GM12874 (cell line): ENCODE results near the gene AHSG.

Experiments used
- TF ChIP-seq, protein P1 (sequence below): IDR thresholded peaks from 2 replicates; pipeline ENCODE4 v1.5.1; 2011; ENCODE audit warnings: low read depth, mild to moderate bottlenecking, control low read depth, low read length, moderate library complexity; ENCODE audit not compliant: insufficient read depth

AHSG gene, protein sequence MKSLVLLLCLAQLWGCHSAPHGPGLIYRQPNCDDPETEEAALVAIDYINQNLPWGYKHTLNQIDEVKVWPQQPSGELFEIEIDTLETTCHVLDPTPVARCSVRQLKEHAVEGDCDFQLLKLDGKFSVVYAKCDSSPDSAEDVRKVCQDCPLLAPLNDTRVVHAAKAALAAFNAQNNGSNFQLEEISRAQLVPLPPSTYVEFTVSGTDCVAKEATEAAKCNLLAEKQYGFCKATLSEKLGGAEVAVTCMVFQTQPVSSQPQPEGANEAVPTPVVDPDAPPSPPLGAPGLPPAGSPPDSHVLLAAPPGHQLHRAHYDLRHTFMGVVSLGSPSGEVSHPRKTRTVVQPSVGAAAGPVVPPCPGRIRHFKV

DNA sequence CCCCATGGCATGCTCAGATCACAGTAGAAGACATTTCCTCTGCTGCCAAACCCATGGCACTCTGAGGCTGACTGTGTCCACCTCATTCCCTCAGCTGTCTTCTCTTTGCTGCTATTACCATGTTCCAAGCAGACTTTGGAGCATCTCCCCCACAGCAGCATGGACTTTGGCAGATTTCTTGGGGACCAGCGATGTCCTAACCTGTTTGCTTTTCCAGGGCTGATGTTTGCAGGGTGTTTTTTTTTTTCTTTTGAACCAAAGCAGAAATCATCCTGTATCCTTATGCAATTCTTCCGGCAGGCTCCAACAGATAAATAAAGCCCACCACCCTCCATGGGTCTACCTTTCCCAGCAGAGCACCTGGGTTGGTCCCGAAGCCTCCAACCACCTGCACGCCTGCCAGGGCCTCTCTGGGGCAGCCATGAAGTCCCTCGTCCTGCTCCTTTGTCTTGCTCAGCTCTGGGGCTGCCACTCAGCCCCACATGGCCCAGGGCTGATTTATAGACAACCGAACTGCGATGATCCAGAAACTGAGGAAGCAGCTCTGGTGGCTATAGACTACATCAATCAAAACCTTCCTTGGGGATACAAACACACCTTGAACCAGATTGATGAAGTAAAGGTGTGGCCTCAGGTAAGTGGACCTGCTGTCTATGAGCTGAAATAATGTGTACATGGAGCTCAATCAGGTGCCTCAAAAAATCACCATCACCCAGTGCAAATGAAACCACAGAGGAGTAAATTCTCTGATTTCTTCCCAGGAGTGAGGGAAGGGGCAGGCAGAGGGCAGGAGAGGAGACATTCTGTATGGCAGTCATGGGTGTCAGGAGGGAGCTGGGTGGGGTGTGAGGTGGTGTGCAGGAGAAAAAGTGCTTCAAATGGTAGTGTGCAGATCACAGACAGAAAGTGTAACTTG lies at the start of gene AHSG:
AHSG (plus strand) TSS at position 340 of the 916 bp plus-strand sequence; CDS start at position 422, 82 bp downstream.
- TF ChIP-seq, protein P1, sequence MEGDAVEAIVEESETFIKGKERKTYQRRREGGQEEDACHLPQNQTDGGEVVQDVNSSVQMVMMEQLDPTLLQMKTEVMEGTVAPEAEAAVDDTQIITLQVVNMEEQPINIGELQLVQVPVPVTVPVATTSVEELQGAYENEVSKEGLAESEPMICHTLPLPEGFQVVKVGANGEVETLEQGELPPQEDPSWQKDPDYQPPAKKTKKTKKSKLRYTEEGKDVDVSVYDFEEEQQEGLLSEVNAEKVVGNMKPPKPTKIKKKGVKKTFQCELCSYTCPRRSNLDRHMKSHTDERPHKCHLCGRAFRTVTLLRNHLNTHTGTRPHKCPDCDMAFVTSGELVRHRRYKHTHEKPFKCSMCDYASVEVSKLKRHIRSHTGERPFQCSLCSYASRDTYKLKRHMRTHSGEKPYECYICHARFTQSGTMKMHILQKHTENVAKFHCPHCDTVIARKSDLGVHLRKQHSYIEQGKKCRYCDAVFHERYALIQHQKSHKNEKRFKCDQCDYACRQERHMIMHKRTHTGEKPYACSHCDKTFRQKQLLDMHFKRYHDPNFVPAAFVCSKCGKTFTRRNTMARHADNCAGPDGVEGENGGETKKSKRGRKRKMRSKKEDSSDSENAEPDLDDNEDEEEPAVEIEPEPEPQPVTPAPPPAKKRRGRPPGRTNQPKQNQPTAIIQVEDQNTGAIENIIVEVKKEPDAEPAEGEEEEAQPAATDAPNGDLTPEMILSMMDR: no peak

DNA sequence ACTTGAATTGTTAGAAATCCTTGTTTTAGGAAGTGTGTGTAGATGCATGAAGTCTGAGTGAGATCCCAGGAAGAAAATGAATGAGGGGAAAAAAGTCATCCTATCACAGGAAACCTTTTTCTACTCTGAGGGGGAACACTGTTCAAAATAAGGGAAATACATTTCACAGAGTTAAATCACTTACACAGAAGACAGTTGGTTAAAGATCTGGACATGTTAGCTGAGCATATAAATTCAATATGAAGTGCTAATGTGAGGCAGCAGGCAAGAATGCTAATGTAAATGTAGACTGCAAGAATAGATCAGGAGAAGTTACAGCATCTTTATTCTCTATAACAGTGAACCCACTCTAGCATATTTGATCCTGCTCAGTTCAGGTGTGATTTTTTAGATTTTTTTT lies 48.3 kb upstream of the AHSG start:
- TF ChIP-seq, protein P1: no peak

DNA sequence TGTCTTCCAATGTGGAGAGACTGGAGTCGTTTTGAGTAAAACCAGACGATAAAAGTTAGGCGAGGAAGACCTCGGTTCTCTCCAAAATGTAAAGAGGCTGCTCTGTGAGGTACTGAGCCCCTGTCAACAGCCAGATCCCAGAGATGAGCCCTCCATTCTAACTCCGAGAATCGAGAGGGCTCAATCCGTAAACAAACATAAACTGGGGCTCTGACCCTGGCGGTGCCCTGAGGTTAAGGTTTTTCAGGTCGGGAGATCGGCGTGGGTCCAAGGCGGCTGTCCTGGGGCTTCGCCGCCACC lies 46.1 kb upstream of the AHSG start:
- TF ChIP-seq, protein P1: no peak

DNA sequence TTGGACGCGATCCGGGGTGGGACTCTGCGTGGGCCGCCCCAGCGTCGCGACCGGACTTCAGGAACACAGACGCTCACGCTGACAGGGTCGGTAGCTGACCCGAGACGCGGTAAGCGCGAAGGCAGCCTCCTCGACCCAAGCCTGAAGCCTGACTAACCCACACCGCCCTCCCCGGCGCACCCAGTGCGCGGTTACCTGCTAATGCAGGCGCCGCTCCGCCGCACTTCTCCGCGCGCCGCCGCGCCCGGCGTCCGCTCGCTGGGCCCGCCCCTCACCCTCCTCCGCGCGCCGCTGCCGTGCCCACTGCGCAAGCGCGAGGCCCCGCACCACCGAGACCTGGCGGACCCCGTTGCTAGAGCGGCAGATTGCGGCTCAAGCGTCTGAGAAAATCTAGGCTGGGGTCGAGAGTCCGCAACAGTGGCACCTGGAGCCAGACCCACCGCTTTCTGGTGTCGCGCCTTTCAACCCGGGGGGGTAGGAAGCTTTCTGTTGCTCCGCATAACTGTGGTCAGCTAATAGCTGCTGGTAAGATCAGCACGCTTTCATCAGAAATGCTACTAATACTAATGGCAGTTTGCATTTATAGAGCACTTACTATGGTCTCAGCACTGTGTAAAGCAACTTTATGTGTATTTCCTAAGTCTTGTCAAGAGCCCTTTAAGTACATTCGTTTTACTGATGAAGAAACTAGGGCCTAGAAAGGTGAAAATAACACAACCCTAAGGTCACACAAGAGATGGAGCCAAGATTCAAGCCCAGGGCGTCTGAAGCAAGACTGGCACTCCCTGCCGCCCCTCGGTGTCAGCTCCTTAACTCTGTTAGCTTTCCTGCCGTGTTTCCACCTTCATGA lies 45.6 kb upstream of the AHSG start, which contains the start of gene TBCCD1:
TBCCD1 (minus strand) TSS at position 268 of the 850 bp plus-strand sequence. CDS start 3,010 bp downstream, outside the sequence.
- TF ChIP-seq, protein P1: no peak

DNA sequence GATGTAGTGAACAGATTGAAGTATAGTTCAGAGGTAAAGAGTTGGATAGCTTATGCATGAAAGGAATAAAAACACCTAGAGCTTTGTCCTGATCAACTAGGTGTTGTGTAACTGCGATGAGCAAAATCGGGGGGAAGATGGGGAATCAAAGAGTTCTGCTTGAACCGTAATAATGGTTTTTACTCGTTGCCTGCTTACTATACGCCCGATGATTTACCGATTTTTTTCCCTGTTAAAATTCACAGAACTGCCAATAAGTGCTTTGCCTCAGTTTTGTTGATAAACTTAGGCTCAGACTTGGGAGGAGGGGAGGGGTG lies 43.1 kb upstream of the AHSG start:
- TF ChIP-seq, protein P1: no peak

DNA sequence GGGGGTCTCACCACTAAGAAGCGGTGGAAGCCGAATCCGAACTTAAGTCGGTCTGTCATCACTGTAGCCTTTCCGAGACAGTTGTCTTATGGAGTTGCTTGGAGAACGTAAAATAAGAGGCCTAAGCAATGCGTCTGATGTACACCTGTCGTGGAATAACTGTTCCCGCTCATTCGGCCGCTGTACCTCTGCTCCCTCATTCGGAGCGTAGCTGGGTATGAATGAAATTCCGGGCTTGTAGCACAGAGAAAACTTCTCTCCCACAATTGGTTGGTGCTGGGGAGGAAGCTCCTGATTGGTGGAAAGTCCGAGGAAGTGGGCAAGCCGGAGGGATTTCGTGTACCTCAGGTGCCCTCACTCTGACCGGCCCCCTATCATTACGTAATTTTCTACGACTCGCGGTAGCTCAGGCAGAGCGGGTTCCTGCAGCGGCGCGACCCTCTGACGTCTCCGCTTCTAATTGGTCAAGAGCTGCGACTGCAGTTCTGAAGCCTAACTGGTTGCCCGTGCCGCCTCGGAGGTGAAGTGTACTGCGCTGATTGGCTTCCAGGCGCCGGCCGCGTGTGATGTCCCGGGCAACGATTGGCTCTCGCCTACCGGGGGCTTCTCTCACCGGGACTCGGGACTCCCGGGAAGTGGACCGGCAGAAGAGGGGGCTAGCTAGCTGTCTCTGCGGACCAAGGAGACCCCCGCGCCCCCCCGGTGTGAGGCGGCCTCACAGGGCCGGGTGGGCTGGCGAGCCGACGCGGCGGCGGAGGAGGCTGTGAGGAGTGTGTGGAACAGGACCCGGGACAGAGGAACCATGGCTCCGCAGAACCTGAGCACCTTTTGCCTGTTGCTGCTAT lies 42.5 kb upstream of the AHSG start, which contains the start of gene DNAJB11:
DNAJB11 (plus strand) TSS at position 625 of the 845 bp plus-strand sequence; CDS start at position 803, 178 bp downstream.
- TF ChIP-seq, protein P1: no peak
